Breast epithelium (tissue), 4 donors: ENCODE results near the gene ARMC12. TPM values are rescaled to one million over a fixed set of nuclear protein-coding genes. Genes with fewer than 3 reads are reported as not detected.

Experiments
- DNase-seq, 2 donors: peaks; one replicate each; pipeline ENCODE4 v3.0.0-alpha.2; 2019; ENCODE audit warnings: low spot score in 2 of 2
- H3K27ac ChIP-seq, 2 donors: fragments of 200-600 bp; sonication (generic) in 1 of 2; one replicate each; pipeline ENCODE4 v1.5.1; 2016 to 2019; ENCODE audit warnings: mild to moderate bottlenecking in 1 of 2
- H3K27me3 ChIP-seq, 2 donors: fragments of 200-600 bp; sonication (generic) in 1 of 2; one replicate each; pipeline versions ENCODE4 v1.5.1 to v1.6.0; 2017 to 2019; ENCODE audit warnings: control low read depth in 1 of 2, mild to moderate bottlenecking in 1 of 2
- H3K36me3 ChIP-seq: fragments of 200-600 bp; one replicate; pipeline ENCODE4 v1.5.1; 2019
- H3K4me1 ChIP-seq, 2 donors: fragments of 200-600 bp; sonication (generic); one replicate each; pipeline ENCODE4 v1.5.1; 2016 to 2019; ENCODE audit warnings: control low read depth in 1 of 2
- H3K4me3 ChIP-seq, 3 donors: fragments of 200-600 bp; sonication (generic); 1 replicate in 2 of 3; 2 replicates in 1 of 3; pipeline ENCODE4 v1.5.1; 2016 to 2019; ENCODE audit warnings: mild to moderate bottlenecking in 3 of 3, moderate library complexity in 2 of 3
- H3K9me3 ChIP-seq, 2 donors: fragments of 200-600 bp; sonication (generic) in 1 of 2; one replicate each; pipeline ENCODE4 v1.5.1; 2016 to 2019; ENCODE audit warnings: control low read depth in 1 of 2
- CTCF ChIP-seq, 3 donors: fragments of 450-650 bp; IDR thresholded peaks; one replicate each; pipeline ENCODE4 v1.5.1; 2016 to 2017; ENCODE audit warnings: antibody characterized with exemption in 3 of 3, mild to moderate bottlenecking in 3 of 3, moderate library complexity in 3 of 3
- POLR2A ChIP-seq: fragments of 450-650 bp; IDR thresholded peaks from one replicate; pipeline ENCODE4 v1.6.1; 2016; ENCODE audit warnings: antibody characterized with exemption, mild to moderate bottlenecking, moderate library complexity
- POLR2AphosphoS5 ChIP-seq, 3 donors: sonication (generic); formaldehyde crosslinking; IDR thresholded peaks; one replicate each; pipeline ENCODE4 v1.6.1; 2017; ENCODE audit warnings: antibody characterized with exemption in 3 of 3
- intact Hi-C: fragments of 100-400 bp; cut with DNase I; formaldehyde crosslinking; loops from one replicate; pipeline ENCODE4 v1.15.1; 2023; ENCODE audit warnings: low total_unique reads
- total RNA-seq, 3 donors: library from RNA; depleted of rRNA; stranded (reverse); fragments of >200 nt; gene quantifications; one replicate each; pipeline ENCODE4 v1.1.0, GENCODE V29; 2016

The ARMC12 gene
- total RNA-seq, 3 donors from 2014 or later = 0.29 to 1.4 (median 0.33) TPM

DNA sequence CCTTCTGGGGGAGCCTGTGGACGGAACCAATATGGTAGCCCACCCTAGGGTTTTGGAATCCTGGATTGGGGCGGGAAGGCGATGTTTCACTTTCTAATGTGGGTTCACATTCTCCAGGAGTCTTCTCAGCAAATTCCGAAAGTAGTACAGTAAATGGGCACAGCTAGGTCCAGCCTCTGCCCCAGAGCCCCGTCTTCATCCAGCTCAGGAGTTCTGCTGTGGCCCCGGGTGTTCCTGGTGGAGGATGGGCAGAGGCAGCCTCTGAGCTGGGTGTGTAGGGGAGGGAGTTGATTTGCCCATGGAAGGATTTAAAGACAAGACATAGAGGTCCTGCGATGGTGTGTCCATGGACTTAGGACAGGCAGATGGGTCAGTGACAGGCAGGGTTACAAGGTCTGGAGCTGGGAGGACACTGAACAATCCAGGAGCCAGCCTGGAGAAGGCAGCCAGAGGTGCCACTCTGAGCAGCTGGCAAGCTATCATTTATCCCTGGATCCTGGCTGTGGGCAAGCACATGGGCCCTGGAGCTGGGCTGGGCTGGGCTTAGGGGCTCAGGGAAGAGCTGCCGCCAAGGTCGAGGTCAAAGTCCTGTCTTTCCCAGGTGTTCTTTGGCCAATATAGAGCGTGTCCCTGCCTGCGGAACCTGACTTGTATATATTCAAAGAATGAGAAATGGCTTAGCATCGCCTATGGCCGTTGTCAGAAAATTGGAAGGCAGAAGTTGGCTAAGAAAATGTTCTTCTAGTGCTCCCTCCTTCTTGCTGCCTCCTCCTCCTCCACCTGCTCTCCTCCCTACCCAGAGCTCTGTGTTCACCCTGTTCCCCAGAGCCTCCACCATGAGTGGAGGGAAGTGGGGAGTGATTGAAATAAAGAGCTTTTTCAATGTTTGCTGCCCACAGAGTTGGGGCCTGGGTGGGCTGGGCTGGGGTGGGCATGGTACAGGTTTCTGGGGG is 50.7 kb downstream of the ARMC12 start:
- intact Hi-C loops = no loop called here
- DNase-seq = no peak

GRCh38 chr6:35788423-35788982 is 51.7 kb downstream of the ARMC12 start:
- DNase-seq = no peak
- Histone ChIP-seq H3K4me1 (no peaks in the 10 kb centered on the region), H3K27ac (no peak overlapping the region), H3K27me3 (peaks cover 0 to 24% of the 10 kb centered on the region in 2 donors), H3K36me3 (no peaks in the 10 kb centered on the region), H3K9me3 (no peaks in the 10 kb centered on the region), H3K4me3 (no peak overlapping the region)
- TF ChIP-seq CTCF (IDR thresholded peaks at IDR 0.05) (no peak), POLR2AphosphoS5 (IDR thresholded peaks at IDR 0.05) (no peak), POLR2A (no peak)
- intact Hi-C loops = no loop called here

More for the DNA sequence above, 50.7 kb downstream of the ARMC12 start:
- TF ChIP-seq POLR2A (no peak), POLR2AphosphoS5 (IDR thresholded peaks at IDR 0.05) (no peak), CTCF (IDR thresholded peaks at IDR 0.05) (no peak)
- Histone ChIP-seq H3K4me1 (no peaks in the 10 kb centered on the region), H3K36me3 (no peaks in the 10 kb centered on the region), H3K9me3 (no peaks in the 10 kb centered on the region), H3K27ac (no peak overlapping the region), H3K4me3 (peak overlapping the region in 2 of 3 donors; percentile 34 to 60), H3K27me3 (peaks cover 0 to 24% of the 10 kb centered on the region in 2 donors)

DNA sequence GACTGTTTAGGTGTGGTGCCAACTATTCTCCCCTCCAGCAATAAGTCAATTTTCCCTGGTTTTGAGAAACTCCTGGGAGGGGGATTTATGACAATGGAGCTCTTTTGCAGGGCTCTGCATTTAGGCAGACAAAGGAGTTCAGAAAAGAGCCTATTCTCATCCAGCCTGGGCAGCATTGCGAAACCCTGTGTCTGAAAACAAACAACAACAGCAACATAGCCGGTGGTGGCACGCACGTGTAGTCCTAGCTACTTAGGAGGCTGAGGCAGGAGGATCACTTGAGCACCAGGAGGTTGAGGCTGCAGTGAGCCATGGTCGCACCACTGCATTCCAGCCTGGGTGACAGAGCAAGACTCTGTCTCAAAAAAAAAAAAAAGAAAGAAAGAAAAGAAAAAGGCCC is 53.9 kb downstream of the ARMC12 start:
- no peaks in the 10 kb centered on the region for H3K9me3 ChIP-seq
- peaks cover 0 to 24% of the 10 kb centered on the region in 2 donors for H3K27me3 ChIP-seq
- H3K36me3 ChIP-seq = no peaks in the 10 kb centered on the region
- H3K4me1 ChIP-seq = no peaks in the 10 kb centered on the region
- TF ChIP-seq CTCF (IDR thresholded peaks at IDR 0.05) (no peak), POLR2AphosphoS5 (IDR thresholded peaks at IDR 0.05) (no peak), POLR2A (no peak)
- DNase-seq = no peak
- H3K4me3 ChIP-seq = no peak overlapping the region
- no peak overlapping the region for H3K27ac ChIP-seq
- intact Hi-C loops = no loop called here

DNA sequence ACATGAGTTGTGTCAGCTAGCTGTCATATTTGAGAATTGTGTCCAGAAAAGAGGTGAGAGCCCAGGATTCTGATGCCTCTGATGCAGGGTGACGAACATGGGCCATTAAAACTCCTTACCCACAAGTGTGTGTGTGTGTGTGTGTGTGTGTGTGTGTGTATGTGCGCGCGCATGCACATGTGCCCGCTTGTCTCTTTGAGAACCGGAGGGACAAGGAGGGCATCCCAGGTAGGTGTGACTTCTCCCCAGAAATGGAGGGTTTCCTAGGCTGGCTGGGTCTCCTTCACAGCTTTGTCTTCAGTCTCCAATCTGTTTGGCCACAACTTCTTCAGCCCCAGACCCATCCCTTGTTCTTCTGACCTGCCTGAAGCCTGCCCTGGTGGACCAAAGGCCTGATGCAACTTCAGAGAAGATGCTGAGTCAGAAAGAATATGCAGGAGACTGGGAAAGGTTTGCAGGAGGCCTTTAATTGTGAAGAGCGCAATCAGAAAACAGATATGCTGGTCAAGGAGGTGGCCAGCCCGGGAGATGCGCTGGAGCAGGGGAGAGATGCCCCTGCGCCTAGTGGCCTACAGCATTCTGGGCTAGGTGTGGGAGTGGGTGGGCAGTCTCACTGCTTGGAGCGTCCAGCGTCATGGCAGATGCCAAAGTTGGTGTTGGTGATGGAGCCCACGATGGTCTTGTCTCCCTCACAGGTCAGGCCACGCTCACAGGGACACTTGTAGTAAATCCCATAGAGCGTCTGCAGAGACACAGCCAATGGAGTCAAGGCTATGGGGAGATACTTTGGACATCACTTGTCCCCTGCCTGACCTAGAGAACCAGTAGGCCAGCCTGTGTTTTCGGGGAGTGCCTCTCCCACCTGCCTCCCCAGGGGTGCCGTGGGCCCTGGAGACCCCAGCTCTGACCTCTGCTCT is 58.0 kb downstream of the ARMC12 start:
- Histone ChIP-seq H3K27me3 (no peaks in the 10 kb centered on the region), H3K4me1 (no peaks in the 10 kb centered on the region), H3K4me3 (no peak overlapping the region), H3K9me3 (no peaks in the 10 kb centered on the region), H3K36me3 (no peaks in the 10 kb centered on the region), H3K27ac (no peak overlapping the region)
- intact Hi-C loops = no loop called here
- no peak for TF ChIP-seq CTCF (IDR thresholded peaks at IDR 0.05)
- no peak for TF ChIP-seq POLR2A
- TF ChIP-seq POLR2AphosphoS5 (IDR thresholded peaks at IDR 0.05) = no peak
- DNase-seq = no peak
